ENCODE results near the gene SERTAD2. TPM values are rescaled to one million over a fixed set of nuclear protein-coding genes. Genes with fewer than 3 reads are reported as not detected.

Gene SERTAD2
- total RNA-seq, 2 donors from 2014 or later: 15.3 to 26.0 TPM

- Histone ChIP-seq H3K4me3 (no peak overlapping the region), H3K27me3 (replicated peaks; ENCODE audit: insufficient read depth) (no peaks in the 10 kb centered on the region), H3K4me1 (replicated peaks) (no peaks in the 10 kb centered on the region), H3K36me3 (no peaks in the 10 kb centered on the region), H3K27ac (no peak overlapping the region), H3K9me3 (no peaks in the 10 kb centered on the region)
- 41% methylated on average over 1 of the region's 1 CpG for whole genome bisulfite sequencing
- TF ChIP-seq CTCF (IDR thresholded peaks at IDR 0.05): no peak
- no peak for TF ChIP-seq POLR2A (IDR thresholded peaks at IDR 0.05)
- no peak for TF ChIP-seq POLR2AphosphoS5 (IDR thresholded peaks at IDR 0.05)
- no peak for DNase-seq (ENCODE audit: low spot score)
- intact Hi-C loops (cut with DNase I): no loop called here
Measured at GRCh38 chr2:64581777-64582539, 71.8 kb downstream of the SERTAD2 start.

Other genes starting within 250 kb of the SERTAD2 start
- 10 to 100 TPM; 12.8 to 36.7 TPM for gene LGALSL, start 199.8 kb downstream of the SERTAD2 start, total RNA-seq
- 10 to 100 TPM; 61.3 to 68.1 TPM for gene AFTPH, start 129.6 kb downstream of the SERTAD2 start, total RNA-seq